Glutamatergic neuron (in vitro differentiated cells): ENCODE measurements around the gene FBXO44. TPM values are rescaled to one million over a fixed set of nuclear protein-coding genes. Genes with fewer than 3 reads are reported as not detected.

Experiments used
- DNase-seq: peaks from one replicate; pipeline ENCODE4 v3.0.0; 2022
- H3K27ac Mint-ChIP-seq: one replicate; pipeline ENCODE4 v1.8.0; 2020; ENCODE audit warnings: mild to moderate bottlenecking, mixed read lengths, inconsistent platforms; ENCODE audit not compliant: unreplicated experiment
- H3K27me3 Mint-ChIP-seq: one replicate; pipeline ENCODE4 v1.8.0; 2020; ENCODE audit warnings: mild to moderate bottlenecking, moderate library complexity, mixed read lengths, inconsistent platforms; ENCODE audit not compliant: unreplicated experiment
- H3K36me3 Mint-ChIP-seq: one replicate; pipeline ENCODE4 v1.8.0; 2020; ENCODE audit warnings: mild to moderate bottlenecking, mixed read lengths, inconsistent platforms; ENCODE audit not compliant: unreplicated experiment
- H3K4me1 Mint-ChIP-seq: one replicate; pipeline ENCODE4 v1.8.0; 2020; ENCODE audit warnings: mild to moderate bottlenecking, low read depth, mixed read lengths, inconsistent platforms; ENCODE audit not compliant: unreplicated experiment
- H3K4me3 Mint-ChIP-seq: one replicate; pipeline ENCODE4 v1.8.0; 2020; ENCODE audit warnings: mild to moderate bottlenecking, mixed read lengths, inconsistent platforms; ENCODE audit not compliant: unreplicated experiment
- H3K9me3 Mint-ChIP-seq: one replicate; pipeline ENCODE4 v1.8.0; 2020; ENCODE audit warnings: mild to moderate bottlenecking, moderate library complexity, mixed read lengths, inconsistent platforms; ENCODE audit not compliant: unreplicated experiment
- CTCF ChIP-seq: fragments of 200-600 bp; sonication (generic); IDR thresholded peaks from one replicate; pipeline ENCODE4 v1.5.0; 2021; ENCODE audit not compliant: partially characterized antibody, unreplicated experiment
- total RNA-seq: library from RNA; stranded (reverse); fragmentation: NEBNext Ultra II Directional; extraction: Animal tissue kit (Norgen Biotek cat#: 25700); gene quantifications from one replicate; pipeline ENCODE4 v1.2.1, GENCODE V29; 2021; ENCODE audit not compliant: unreplicated experiment

The FBXO44 gene
- total RNA-seq, 1 donor from 2014 or later: 51.7 TPM

- Mint-ChIP-seq H3K9me3 (peaks cover 4% of the 10 kb centered on the region), H3K4me1 (peaks cover 11% of the 10 kb centered on the region), H3K27ac (no peak overlapping the region), H3K36me3 (no peaks in the 10 kb centered on the region), H3K27me3 (peaks cover 3% of the 10 kb centered on the region), H3K4me3 (no peak overlapping the region)
- no peak for DNase-seq
- TF ChIP-seq CTCF: no peak
These were observed 36.9 kb upstream of the FBXO44 start for GRCh38 chr1:11617741-11618140.

- Mint-ChIP-seq H3K27me3 (peaks cover 6% of the 10 kb centered on the region), H3K36me3 (no peaks in the 10 kb centered on the region), H3K9me3 (peaks cover 6% of the 10 kb centered on the region), H3K4me1 (peaks cover 11% of the 10 kb centered on the region), H3K4me3 (no peak overlapping the region), H3K27ac (no peak overlapping the region)
- no peak for TF ChIP-seq CTCF
- DNase-seq: no peak
These were observed 34.3 kb upstream of the FBXO44 start for GRCh38 chr1:11620405-11620804.

GRCh38 chr1:11620924-11621323 is 33.8 kb upstream of the FBXO44 start:
- H3K27me3 Mint-ChIP-seq: peaks cover 6% of the 10 kb centered on the region
- H3K4me1 Mint-ChIP-seq: peaks cover 11% of the 10 kb centered on the region
- no peak for TF ChIP-seq CTCF
- DNase-seq: no peak
- no peak overlapping the region for H3K4me3 Mint-ChIP-seq
- no peaks in the 10 kb centered on the region for H3K36me3 Mint-ChIP-seq
- H3K9me3 Mint-ChIP-seq: peaks cover 6% of the 10 kb centered on the region
- H3K27ac Mint-ChIP-seq: no peak overlapping the region

GRCh38 chr1:11622398-11622797 is 32.3 kb upstream of the FBXO44 start:
- H3K4me3 Mint-ChIP-seq: peak overlapping the region; percentile 25
- peaks cover 8% of the 10 kb centered on the region for H3K4me1 Mint-ChIP-seq
- DNase-seq: no peak
- H3K36me3 Mint-ChIP-seq: no peaks in the 10 kb centered on the region
- no peak for TF ChIP-seq CTCF
- peaks cover 3% of the 10 kb centered on the region for H3K27me3 Mint-ChIP-seq
- H3K27ac Mint-ChIP-seq: peak overlapping the region; percentile 33
- H3K9me3 Mint-ChIP-seq: peaks cover 6% of the 10 kb centered on the region

- peaks cover 7% of the 10 kb centered on the region for H3K4me1 Mint-ChIP-seq
- no peak for DNase-seq
- peaks cover 5% of the 10 kb centered on the region for H3K27me3 Mint-ChIP-seq
- TF ChIP-seq CTCF: no peak
- no peak overlapping the region for H3K27ac Mint-ChIP-seq
- H3K9me3 Mint-ChIP-seq: peaks cover 6% of the 10 kb centered on the region
- H3K36me3 Mint-ChIP-seq: no peaks in the 10 kb centered on the region
- H3K4me3 Mint-ChIP-seq: no peak overlapping the region
These were observed 31.0 kb upstream of the FBXO44 start for GRCh38 chr1:11623702-11624101.
